NCI-H1930 (cell line): ENCODE results near the gene KCNK10.

Experiments used
- DNase-seq, 2 experiments: peaks; one replicate each; lab custom pipeline; 2025; lab: John Stamatoyannopoulos, UW

Gene KCNK10

GRCh38 chr14:88323086-88323522 is at the start of gene KCNK10:
KCNK10 (minus strand) TSS chr14:88323269; CDS start chr14:88322798, 471 bp downstream.
- no peak for DNase-seq

- no peak for DNase-seq
Observed at GRCh38 chr14:88369496-88369895, 46.4 kb upstream of the KCNK10 start.

- no peak for DNase-seq
Observed at GRCh38 chr14:88364710-88365413, 41.8 kb upstream of the KCNK10 start.

- no peak for DNase-seq
Observed at GRCh38 chr14:88363644-88364043, 40.6 kb upstream of the KCNK10 start.

GRCh38 chr14:88359500-88359899 is 36.4 kb upstream of the KCNK10 start:
- no peak for DNase-seq

GRCh38 chr14:88354358-88354757 is 31.3 kb upstream of the KCNK10 start:
- no peak for DNase-seq

- peak in 1 of 2 experiments; percentile 48 for DNase-seq
Observed at GRCh38 chr14:88352698-88353097, 29.6 kb upstream of the KCNK10 start.

- DNase-seq, result no peak
Observed at GRCh38 chr14:88351966-88352691, 29.1 kb upstream of the KCNK10 start.

GRCh38 chr14:88348546-88348945 is 25.5 kb upstream of the KCNK10 start:
- DNase-seq, result no peak

- DNase-seq, result peak; percentile 48 to 67
Observed at GRCh38 chr14:88346048-88346639, 23.1 kb upstream of the KCNK10 start.

- no peak for DNase-seq
Observed at GRCh38 chr14:88342980-88343379, 19.9 kb upstream of the KCNK10 start.

GRCh38 chr14:88340357-88340756 is 17.3 kb upstream of the KCNK10 start:
- no peak for DNase-seq

- DNase-seq, result no peak
Observed at GRCh38 chr14:88333036-88333435, 10.0 kb upstream of the KCNK10 start.

GRCh38 chr14:88327497-88327896 is 4.4 kb upstream of the KCNK10 start:
- DNase-seq, result no peak

GRCh38 chr14:88326352-88327103 is 3.5 kb upstream of the KCNK10 start:
- DNase-seq, result peak in 1 of 2 experiments; percentile 20

GRCh38 chr14:88325883-88326282 is 2.8 kb upstream of the KCNK10 start:
- DNase-seq, result no peak

GRCh38 chr14:88324930-88325329 is 1.9 kb upstream of the KCNK10 start:
- no peak for DNase-seq

GRCh38 chr14:88324491-88324890 is 1.4 kb upstream of the KCNK10 start:
- no peak for DNase-seq

- peak; percentile 20 to 40 for DNase-seq
Observed at GRCh38 chr14:88323523-88324199, 592 bp upstream of the KCNK10 start.

GRCh38 chr14:88322504-88323085 is 474 bp downstream of the KCNK10 start:
- DNase-seq, result no peak
